Embryonic facial prominence (tissue), 1 donor: ENCODE results near the gene IGSF1.
"Not testable (repeated sequence)": the region's sequence is repeated elsewhere in the genome, so short reads cannot be mapped to it uniquely, and the experiment has no call there.

Experiments
- DNase-seq: peaks from one replicate; pipeline ENCODE4 v3.0.0-alpha.2; 2016; ENCODE audit errors: extremely low spot score

IGSF1 gene

GRCh38 chrX:131271826-131272225, 17.3 kb downstream of the IGSF1 start:
- no peak for DNase-seq

- no peak for DNase-seq
These were observed 17.8 kb downstream of the IGSF1 start for GRCh38 chrX:131271274-131271673.

- DNase-seq = no peak
These were observed 19.0 kb downstream of the IGSF1 start for GRCh38 chrX:131270080-131270479.

GRCh38 chrX:131264665-131265064, 24.4 kb downstream of the IGSF1 start:
- DNase-seq = no peak

GRCh38 chrX:131264053-131264452, 25.1 kb downstream of the IGSF1 start:
- no peak for DNase-seq

- no peak for DNase-seq
These were observed 26.1 kb downstream of the IGSF1 start for GRCh38 chrX:131262738-131263679.

- DNase-seq = no peak
These were observed 26.9 kb downstream of the IGSF1 start for GRCh38 chrX:131262200-131262599.

GRCh38 chrX:131257367-131257766, 31.7 kb downstream of the IGSF1 start:
- DNase-seq = no peak

- not testable (repeated sequence) for DNase-seq
These were observed 37.9 kb downstream of the IGSF1 start for GRCh38 chrX:131250984-131251738.

GRCh38 chrX:131239057-131239456, 50.0 kb downstream of the IGSF1 start:
- no peak for DNase-seq

- DNase-seq = no peak
These were observed 51.7 kb downstream of the IGSF1 start for GRCh38 chrX:131237363-131237762.

- no peak for DNase-seq
These were observed 53.1 kb downstream of the IGSF1 start for GRCh38 chrX:131235768-131236545.

GRCh38 chrX:131227608-131228007, 61.5 kb downstream of the IGSF1 start:
- no peak for DNase-seq

GRCh38 chrX:131226591-131226990, 62.5 kb downstream of the IGSF1 start:
- no peak for DNase-seq

- no peak for DNase-seq
These were observed 64.0 kb downstream of the IGSF1 start for GRCh38 chrX:131225078-131225477.
